GM19467 (cell line): Measurements from ENCODE around the gene JPT1.
A peak's percentile ranks its signal among the peaks of the same experiment; 100 is the strongest.

Experiments used
- ATAC-seq: cut with Tn5 transposase; IDR thresholded peaks from one replicate; pipeline ENCODE4 v1.9.1; 2021; ENCODE audit warnings: mild to moderate bottlenecking, moderate library complexity; ENCODE audit not compliant: unreplicated experiment

The JPT1 gene

GRCh38 chr17:75108193-75108592 lies 46.1 kb downstream of the JPT1 start:
- ATAC-seq, result no peak

GRCh38 chr17:75105126-75106080 lies 48.9 kb downstream of the JPT1 start:
- no peak for ATAC-seq

GRCh38 chr17:75103601-75104554 lies 50.4 kb downstream of the JPT1 start:
- ATAC-seq, result no peak

- no peak for ATAC-seq
Observed at GRCh38 chr17:75102385-75102821, 51.9 kb downstream of the JPT1 start.

- ATAC-seq, result no peak
Observed at GRCh38 chr17:75099881-75100595, 54.3 kb downstream of the JPT1 start.

- no peak for ATAC-seq
Observed at GRCh38 chr17:75098861-75099260, 55.5 kb downstream of the JPT1 start.

- ATAC-seq, result no peak
Observed at GRCh38 chr17:75097865-75098264, 56.4 kb downstream of the JPT1 start.

GRCh38 chr17:75096082-75096625 lies 58.2 kb downstream of the JPT1 start:
- no peak for ATAC-seq

- ATAC-seq, result no peak
Observed at GRCh38 chr17:75094871-75095399, 59.4 kb downstream of the JPT1 start.

GRCh38 chr17:75093548-75094158 lies 60.7 kb downstream of the JPT1 start:
- no peak for ATAC-seq

- no peak for ATAC-seq
Observed at GRCh38 chr17:75091855-75092327, 62.4 kb downstream of the JPT1 start.

- ATAC-seq, result no peak
Observed at GRCh38 chr17:75090871-75091854, 63.1 kb downstream of the JPT1 start.

- ATAC-seq, result no peak
Observed at GRCh38 chr17:75088465-75089417, 65.6 kb downstream of the JPT1 start.

- peak; percentile 54 for ATAC-seq
Observed at GRCh38 chr17:75087558-75088453, 66.5 kb downstream of the JPT1 start, which contains the start of gene SLC16A5. TSS of gene SLC16A5 (plus strand) at chr17:75087954. CDS start at chr17:75093637, 5,683 bp downstream.

GRCh38 chr17:75087182-75087557 lies 67.1 kb downstream of the JPT1 start:
- ATAC-seq, result no peak

GRCh38 chr17:75086496-75087181 lies 67.7 kb downstream of the JPT1 start:
- ATAC-seq, result no peak
